K562 (cell line): ENCODE data around the gene DAGLB. TPM values are rescaled to one million over a fixed set of nuclear protein-coding genes. Genes with fewer than 3 reads are reported as not detected.

Source experiments
- ATAC-seq: fragments of 200-7000 bp; cut with Tn5 transposase; 3 replicates; pipeline ENCODE4 v1.9.1; 2020; ENCODE audit warnings: moderate library complexity
- BruUV-seq: library from RNA; stranded (reverse); fragments of 400-500 nt; replicated peaks from 2 replicates; lab custom pipeline; 2021; lab: Mats Ljungman, UMichigan
- CTCF ChIA-PET: fragments of 300-600 bp; formaldehyde crosslinking; extraction: SDS; loops from one replicate; lab custom pipeline; 2021; ENCODE audit warnings: low intra/inter-chr PET ratio; lab: Yijun Ruan, JAX
- POLR2A ChIA-PET: fragments of 300-600, 350-650 bp; sonication (Branson Sonifier 250); formaldehyde crosslinking; extraction: SDS; loops from one replicate; lab custom pipeline; 2021; ENCODE audit warnings: antibody characterized with exemption, inconsistent platforms; lab: Yijun Ruan, JAX
- DNase-seq, 4 experiments: peaks; one replicate each; pipeline versions ENCODE4 v3.0.0 to v3.0.0-alpha.2; 2011 to 2018; ENCODE audit warnings: low spot score in 3 of 4, mixed read lengths in 3 of 4; ENCODE audit errors: extremely low read depth in 1 of 4
- FAIRE-seq: peaks from 2 replicates; lab custom pipeline; 2011; peaks lifted over from hg19 to GRCh38; lab: Jason Lieb, UNC
- H2AFZ ChIP-seq: 2 replicates; pipeline ENCODE4 v1.6.0; 2011; ENCODE audit warnings: low read depth, low read length, control low read depth, inconsistent platforms
- H3K27ac ChIP-seq: fragments of 200-600 bp; 3 replicates; pipeline ENCODE4 v1.8.0; 2011; ENCODE audit warnings: low read depth, mild to moderate bottlenecking, control low read depth, inconsistent platforms, low read length, moderate library complexity, mixed read lengths; ENCODE audit errors: extremely low read depth
- H3K27me3 ChIP-seq, 2 experiments: fragments of 300-600 bp in 1 of 2; 2 replicates in 1 of 2; 3 replicates in 1 of 2; pipeline versions ENCODE4 v1.6.0 to v1.8.0; 2011; ENCODE audit warnings: inconsistent platforms in 2 of 2, low read length in 2 of 2, mild to moderate bottlenecking in 1 of 2, mixed read lengths in 1 of 2, moderate library complexity in 1 of 2; ENCODE audit not compliant: control insufficient read depth in 2 of 2, insufficient read depth in 2 of 2
- H3K36me3 ChIP-seq: fragments of 300-600 bp; 3 replicates; pipeline ENCODE4 v1.8.0; 2011; ENCODE audit warnings: mild to moderate bottlenecking, low read length, inconsistent platforms; ENCODE audit not compliant: control insufficient read depth, insufficient read depth
- H3K4me1 ChIP-seq, 2 experiments: fragments of 200-600 bp in 1 of 2; replicated peaks in 1 of 2; 2 replicates in 1 of 2; 3 replicates in 1 of 2; pipeline versions ENCODE4 v1.5.1 to v1.8.0; 2011; ENCODE audit warnings: inconsistent platforms in 2 of 2, low read length in 2 of 2, mild to moderate bottlenecking in 1 of 2, mixed read lengths in 1 of 2, moderate library complexity in 1 of 2; ENCODE audit not compliant: control insufficient read depth in 2 of 2, insufficient read depth in 2 of 2
- H3K4me2 ChIP-seq: 2 replicates; pipeline ENCODE4 v1.6.1; 2011; ENCODE audit warnings: low read length, control low read depth, inconsistent platforms, mixed read lengths; ENCODE audit not compliant: insufficient read depth
- H3K4me3 ChIP-seq: fragments of 200-600 bp; sonication (generic), shearing (Covaris generic); 2 replicates; pipeline ENCODE4 v1.5.1; 2016; ENCODE audit warnings: control low read depth, inconsistent platforms
- H3K79me2 ChIP-seq: fragments of 200-600 bp; 3 replicates; pipeline ENCODE4 v1.8.0; 2011; ENCODE audit warnings: low read length, inconsistent platforms; ENCODE audit not compliant: control insufficient read depth, insufficient read depth
- H3K9ac ChIP-seq, 2 experiments: 2 replicates each; pipeline versions ENCODE4 v1.6.0 to v1.6.1; 2011; ENCODE audit warnings: low read depth in 2 of 2, low read length in 2 of 2, control low read depth in 1 of 2, inconsistent platforms in 1 of 2, mild to moderate bottlenecking in 1 of 2, mixed read lengths in 1 of 2; ENCODE audit not compliant: insufficient read depth in 1 of 2
- H3K9me1 ChIP-seq: one replicate; pipeline ENCODE4 v1.6.0; 2011; ENCODE audit warnings: inconsistent platforms, mild to moderate bottlenecking, low read length, moderate library complexity; ENCODE audit not compliant: control insufficient read depth, insufficient read depth
- H3K9me3 ChIP-seq: replicated peaks from 2 replicates; pipeline ENCODE4 v1.5.1; 2011; ENCODE audit warnings: low read depth, low read length, inconsistent platforms; ENCODE audit not compliant: control insufficient read depth, insufficient read depth
- H4K20me1 ChIP-seq: replicated peaks from 2 replicates; pipeline ENCODE4 v1.6.1; 2011; ENCODE audit warnings: low read length, inconsistent platforms, mixed read lengths; ENCODE audit not compliant: control insufficient read depth, insufficient read depth
- CEBPG ChIP-seq, 3 experiments: fragments of 200-800 bp in 1 of 3; sonication (Bioruptor generic) in 1 of 3; sonication (generic) in 1 of 3; formaldehyde crosslinking in 1 of 3; IDR thresholded peaks in 2 of 3; conservative IDR thresholded peaks in 1 of 3; 2 replicates each; pipeline versions ENCODE4 v1.6.1 to v1.8.0; 2016 to 2022; ENCODE audit warnings: missing compliant biosample characterization in 2 of 3, missing genetic modification characterization in 2 of 3, mild to moderate bottlenecking in 1 of 3, missing genetic modification reagents in 1 of 3
- HMGN3 ChIP-seq: IDR thresholded peaks from 2 replicates; pipeline ENCODE4 v1.6.1; 2011; ENCODE audit warnings: borderline replicate concordance, low read depth, mild to moderate bottlenecking, mixed read lengths, low read length; ENCODE audit not compliant: insufficient read length; ENCODE audit errors: extremely low read depth
- LARP7 ChIP-seq: fragments of 450-650 bp; IDR thresholded peaks from 2 replicates; pipeline ENCODE4 v1.6.1; 2016
- POLR2G ChIP-seq: fragments of 200-400 bp; formaldehyde crosslinking; IDR thresholded peaks from 2 replicates; pipeline ENCODE4 v1.6.1; 2017; ENCODE audit warnings: low read depth, mild to moderate bottlenecking, antibody characterized with exemption, low read length, moderate library complexity
- PURB ChIP-seq: sonication (generic); formaldehyde crosslinking; IDR thresholded peaks from 2 replicates; pipeline ENCODE4 v1.9.0; 2021; ENCODE audit warnings: low read depth, mild to moderate bottlenecking, missing genetic modification reagents
- RFX5 ChIP-seq: IDR thresholded peaks from 2 replicates; pipeline ENCODE4 v1.6.1; 2011; ENCODE audit warnings: low read depth, mild to moderate bottlenecking, improper control_type of control experiment, low read length
- SMAD2 ChIP-seq: fragments of 150-350 bp; IDR thresholded peaks from 2 replicates; pipeline ENCODE4 v1.6.1; 2014; ENCODE audit warnings: low read depth, mild to moderate bottlenecking, low read length
- USF2 ChIP-seq: sonication (generic); formaldehyde crosslinking; IDR thresholded peaks from 2 replicates; pipeline ENCODE4 v1.5.0; 2020; ENCODE audit warnings: missing genetic modification reagents
- XRCC3 ChIP-seq: fragments of 450-650 bp; IDR thresholded peaks from 2 replicates; pipeline ENCODE4 v1.6.1; 2017; ENCODE audit warnings: mild to moderate bottlenecking, moderate library complexity
- ZNF175 ChIP-seq: fragments of 200-800 bp; sonication (Bioruptor generic); IDR thresholded peaks from 2 replicates; pipeline ENCODE4 v1.6.1; 2016; ENCODE audit warnings: low read depth, mild to moderate bottlenecking, missing genetic modification characterization, missing compliant biosample characterization
- ZNF76 ChIP-seq: fragments of 250-450 bp; sonication (Bioruptor Pico); IDR thresholded peaks from 2 replicates; pipeline ENCODE4 v1.4.0; 2020; ENCODE audit warnings: mild to moderate bottlenecking, moderate library complexity, borderline replicate concordance
- ZNF766 ChIP-seq: fragments of 200-800 bp; sonication (Bioruptor generic); conservative IDR thresholded peaks from 2 replicates; pipeline ENCODE4 v1.6.1; 2016; ENCODE audit warnings: missing genetic modification characterization, missing compliant biosample characterization
- WGBS: fragments of 100-300 bp; shearing (Covaris generic); methylation state at CpG from one replicate; pipeline ENCODE4 v1.1.6; 2016; ENCODE audit warnings: low coverage, mixed read lengths; ENCODE audit not compliant: insufficient coverage; ENCODE audit errors: missing lambda C conversion rate; 5-methylcytosine and 5-hydroxymethylcytosine counted together
- in situ Hi-C: fragments of 300-500 bp; cut with MboI; formaldehyde crosslinking; loops from 4 replicates; pipeline ENCODE4 v1.15.0; 2018; ENCODE audit warnings: inconsistent platforms, mixed read lengths
- intact Hi-C: fragments of 100-400 bp; cut with micrococcal nuclease; formaldehyde crosslinking; loops from 2 replicates; pipeline ENCODE4 v1.14.2; 2022
- polyA plus RNA-seq, 8 experiments: library from polyadenylated mRNA; depleted of rRNA in 4 of 8; stranded (reverse) in 5 of 8; unstranded in 3 of 8; fragments of >200 nt; fragmentation: Nextera tagmentation in 2 of 8; fragmentation: Illumina TruSeq in 1 of 8; extraction: Ambion mirVana in 2 of 8; extraction: Trizol in 1 of 8; gene quantifications; 2 replicates each; pipeline versions ENCODE4 v1.2.1 to v1.2.3, GENCODE V29; 2011 to 2014; ENCODE audit warnings: inconsistent platforms in 1 of 8, missing spikeins in 1 of 8
- total RNA-seq, 7 experiments: library from RNA; depleted of rRNA in 6 of 7; stranded (reverse); fragments of >200 nt in 6 of 7; fragmentation: Illumina TruSeq in 2 of 7; extraction: Trizol in 2 of 7; gene quantifications; 2 replicates each; pipeline versions ENCODE4 v1.2.1 to v1.2.3, GENCODE V29; 2011 to 2021; ENCODE audit warnings: low replicate concordance in 1 of 7
- TF ChIP-seq, protein P1 (sequence below): IDR thresholded peaks from 3 replicates; pipeline ENCODE4 v1.6.1; 2011; ENCODE audit warnings: borderline replicate concordance, mild to moderate bottlenecking, moderate library complexity; ENCODE audit not compliant: insufficient read length; ENCODE audit errors: extremely low read depth
- TF ChIP-seq, protein P2 (sequence below): IDR thresholded peaks from 2 replicates; pipeline ENCODE4 v1.6.1; 2012; ENCODE audit warnings: low read depth, low read length, improper control_type of control experiment, borderline replicate concordance

Gene DAGLB
- total and polyA plus RNA-seq, 9 of the 15 experiments (the other 6 are each of a cell fraction or from before 2014, with no cell fraction given) = 0.92 to 16.4 (median 9.3) TPM

DNA sequence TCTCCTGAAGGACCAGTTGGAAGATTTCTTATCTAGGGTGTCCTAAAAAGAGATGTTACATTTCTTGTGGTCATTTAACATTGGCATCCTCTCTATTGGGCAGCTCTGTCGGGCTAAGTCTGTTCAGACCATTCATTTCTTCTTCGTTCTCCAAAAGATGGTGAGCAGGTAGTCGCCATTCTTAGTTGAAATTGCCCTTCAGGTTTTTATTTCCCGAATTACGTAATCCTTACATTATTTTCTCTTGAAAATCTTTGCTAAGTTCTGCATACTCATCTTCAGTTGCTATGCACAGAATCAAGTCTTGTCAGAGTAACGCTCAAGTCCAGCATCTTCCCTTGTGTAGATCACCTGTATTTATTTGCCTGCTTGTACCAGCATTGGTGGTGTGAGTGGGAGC is 53.6 kb downstream of the DAGLB start:
- WGBS = 84% methylated on average over 6 of the region's 6 CpGs
- Histone ChIP-seq H3K27me3 (no peaks in the 10 kb centered on the region), H3K9ac (peak overlapping the region in 1 of 2 experiments; percentile 61; a peak in 1 of 4 replicates), H3K9me3 (no peaks in the 10 kb centered on the region), H4K20me1 (peaks cover 37% of the 10 kb centered on the region), H3K4me2 (peak overlapping the region; percentile 60; the same call in 1 of the 2 replicates), H3K9me1 (peaks cover 11% of the 10 kb centered on the region), H3K79me2 (peaks cover 85% of the 10 kb centered on the region), H3K27ac (peak overlapping the region; percentile 73), H3K4me3 (no peak overlapping the region), H2AFZ (no peak overlapping the region), H3K36me3 (peaks cover 68% of the 10 kb centered on the region), H3K4me1 (peaks cover 37 to 42% of the 10 kb centered on the region in 2 experiments)
- BruUV-seq = no TSS peak
- ChIA-PET POLR2A (interaction anchor here (1.5 to 5.0 kb wide), 2 partner anchors 8 to 12 kb away, joined by 3 to 30 read pairs; no protein-coding TSS in a partner anchor), CTCF (no interaction called here)
- no peak for DNase-seq
- intact Hi-C loops = loop anchor here (5.0 kb wide), 1 partner anchor 37 kb away; no protein-coding TSS in a partner anchor
- in situ Hi-C loops = no loop called here
- ATAC-seq = no peak
- FAIRE-seq = no peak
- TF ChIP-seq LARP7 = no peak
- no peak for TF ChIP-seq POLR2G
- no peak for TF ChIP-seq PURB (CRISPR knock-in tag)
- TF ChIP-seq ZNF766 (CRISPR knock-in tag) = 0 out of 2 replicates have a peak, but pooled peaks have one; percentile 25
- peak; percentile 10 for TF ChIP-seq HMGN3
- TF ChIP-seq ZNF76 (CRISPR knock-in tag) = no peak
- no peak for TF ChIP-seq USF2 (CRISPR knock-in tag)
- no peak for TF ChIP-seq SMAD2
- TF ChIP-seq XRCC3 = no peak
- TF ChIP-seq, protein P1, sequence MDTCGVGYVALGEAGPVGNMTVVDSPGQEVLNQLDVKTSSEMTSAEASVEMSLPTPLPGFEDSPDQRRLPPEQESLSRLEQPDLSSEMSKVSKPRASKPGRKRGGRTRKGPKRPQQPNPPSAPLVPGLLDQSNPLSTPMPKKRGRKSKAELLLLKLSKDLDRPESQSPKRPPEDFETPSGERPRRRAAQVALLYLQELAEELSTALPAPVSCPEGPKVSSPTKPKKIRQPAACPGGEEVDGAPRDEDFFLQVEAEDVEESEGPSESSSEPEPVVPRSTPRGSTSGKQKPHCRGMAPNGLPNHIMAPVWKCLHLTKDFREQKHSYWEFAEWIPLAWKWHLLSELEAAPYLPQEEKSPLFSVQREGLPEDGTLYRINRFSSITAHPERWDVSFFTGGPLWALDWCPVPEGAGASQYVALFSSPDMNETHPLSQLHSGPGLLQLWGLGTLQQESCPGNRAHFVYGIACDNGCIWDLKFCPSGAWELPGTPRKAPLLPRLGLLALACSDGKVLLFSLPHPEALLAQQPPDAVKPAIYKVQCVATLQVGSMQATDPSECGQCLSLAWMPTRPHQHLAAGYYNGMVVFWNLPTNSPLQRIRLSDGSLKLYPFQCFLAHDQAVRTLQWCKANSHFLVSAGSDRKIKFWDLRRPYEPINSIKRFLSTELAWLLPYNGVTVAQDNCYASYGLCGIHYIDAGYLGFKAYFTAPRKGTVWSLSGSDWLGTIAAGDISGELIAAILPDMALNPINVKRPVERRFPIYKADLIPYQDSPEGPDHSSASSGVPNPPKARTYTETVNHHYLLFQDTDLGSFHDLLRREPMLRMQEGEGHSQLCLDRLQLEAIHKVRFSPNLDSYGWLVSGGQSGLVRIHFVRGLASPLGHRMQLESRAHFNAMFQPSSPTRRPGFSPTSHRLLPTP = no peak
- no peak for TF ChIP-seq RFX5
- TF ChIP-seq ZNF175 = no peak
- TF ChIP-seq, protein P2, sequence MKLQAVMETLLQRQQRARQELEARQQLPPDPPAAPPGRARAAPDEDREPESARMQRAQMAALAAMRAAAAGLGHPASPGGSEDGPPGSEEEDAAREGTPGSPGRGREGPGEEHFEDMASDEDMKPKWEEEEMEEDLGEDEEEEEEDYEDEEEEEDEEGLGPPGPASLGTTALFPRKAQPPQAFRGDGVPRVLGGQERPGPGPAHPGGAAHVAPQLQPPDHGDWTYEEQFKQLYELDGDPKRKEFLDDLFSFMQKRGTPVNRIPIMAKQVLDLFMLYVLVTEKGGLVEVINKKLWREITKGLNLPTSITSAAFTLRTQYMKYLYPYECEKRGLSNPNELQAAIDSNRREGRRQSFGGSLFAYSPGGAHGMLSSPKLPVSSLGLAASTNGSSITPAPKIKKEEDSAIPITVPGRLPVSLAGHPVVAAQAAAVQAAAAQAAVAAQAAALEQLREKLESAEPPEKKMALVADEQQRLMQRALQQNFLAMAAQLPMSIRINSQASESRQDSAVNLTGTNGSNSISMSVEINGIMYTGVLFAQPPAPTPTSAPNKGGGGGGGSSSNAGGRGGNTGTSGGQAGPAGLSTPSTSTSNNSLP = no peak
- TF ChIP-seq CEBPG (CRISPR knock-in tag; IDR thresholded peaks at IDR 0.05) = no peak
- TF ChIP-seq CEBPG (tag; conservative IDR thresholded peaks at IDR 0.05 in 1 of 2, IDR thresholded peaks at IDR 0.05 in 1 of 2) = peak; percentile 46 to 55; a peak in 2 of 4 replicates
